ENCODE data around the gene FOXJ2.
A peak's percentile ranks its signal among the peaks of the same experiment; 100 is the strongest.
"Not testable (repeated sequence)": the region's sequence is repeated elsewhere in the genome, so short reads cannot be mapped to it uniquely, and the experiment has no call there.

Gene FOXJ2

GRCh38 chr12:8032242-8033152 is at the start of gene FOXJ2:
TSS of gene FOXJ2 (plus strand) at chr12:8032716. CDS start at chr12:8039833, 7,117 bp downstream.
- peak; percentile 44 to 64 (median 55) for DNase-seq (ENCODE audit: low read depth in 2 of 3, low spot score in 2 of 3)

- not testable (repeated sequence) for DNase-seq (ENCODE audit: low read depth in 2 of 3, low spot score in 2 of 3)
These were observed 49.5 kb upstream of the FOXJ2 start for GRCh38 chr12:7983019-7983418.

- DNase-seq (ENCODE audit: low read depth in 2 of 3, low spot score in 2 of 3), result not testable (repeated sequence)
These were observed 49.1 kb upstream of the FOXJ2 start for GRCh38 chr12:7983460-7983859.

DNA sequence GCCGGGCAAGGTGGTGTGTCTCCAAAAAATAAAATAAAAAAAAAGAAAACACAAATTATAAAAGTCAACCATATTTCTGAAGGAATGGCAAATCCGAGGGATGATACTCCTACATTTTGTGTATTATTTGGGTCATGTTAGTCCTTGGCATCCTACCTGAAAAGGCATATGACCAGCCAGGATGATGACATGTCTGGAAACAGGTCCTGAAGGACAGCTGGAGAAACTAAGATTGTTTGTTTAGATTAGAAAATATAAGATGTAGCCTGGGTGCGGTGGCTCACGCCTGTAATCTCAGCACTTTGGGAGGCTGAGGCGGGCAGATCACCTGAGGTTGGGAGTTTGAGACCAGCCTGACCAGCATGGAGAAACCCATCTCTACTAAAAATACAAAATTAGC is 47.6 kb upstream of the FOXJ2 start:
- no peak for DNase-seq (ENCODE audit: low read depth in 2 of 3, low spot score in 2 of 3)

DNA sequence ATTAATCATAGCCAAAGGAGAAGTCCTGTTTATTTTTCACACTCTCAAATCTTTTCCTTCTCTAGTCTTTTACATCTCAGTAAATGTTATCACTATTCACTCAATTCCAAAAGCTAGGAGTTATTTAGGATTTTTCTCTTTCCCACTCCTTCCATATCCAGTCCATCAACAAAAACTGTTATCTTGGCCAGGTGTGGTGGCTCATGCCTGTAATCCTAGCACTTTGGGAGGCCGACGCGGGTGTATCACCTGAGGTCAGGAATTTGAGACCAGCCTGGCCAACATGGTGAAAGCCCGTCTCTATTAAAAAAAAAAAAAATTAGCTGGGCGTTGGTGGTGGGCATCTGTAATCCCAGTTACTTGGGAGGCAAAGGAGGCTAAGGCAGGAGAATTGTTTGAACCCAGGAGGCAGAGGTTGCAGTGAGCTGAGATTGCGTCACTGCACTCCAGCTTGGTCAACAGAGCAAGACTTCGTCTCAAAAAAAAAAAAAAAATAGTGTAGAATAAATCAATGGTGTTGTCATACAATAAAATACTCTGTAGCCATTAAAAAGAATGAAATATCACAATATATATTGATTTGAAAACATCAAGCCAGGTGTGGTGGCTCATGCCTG is 46.6 kb upstream of the FOXJ2 start:
- DNase-seq (ENCODE audit: low read depth in 2 of 3, low spot score in 2 of 3), result no peak

DNA sequence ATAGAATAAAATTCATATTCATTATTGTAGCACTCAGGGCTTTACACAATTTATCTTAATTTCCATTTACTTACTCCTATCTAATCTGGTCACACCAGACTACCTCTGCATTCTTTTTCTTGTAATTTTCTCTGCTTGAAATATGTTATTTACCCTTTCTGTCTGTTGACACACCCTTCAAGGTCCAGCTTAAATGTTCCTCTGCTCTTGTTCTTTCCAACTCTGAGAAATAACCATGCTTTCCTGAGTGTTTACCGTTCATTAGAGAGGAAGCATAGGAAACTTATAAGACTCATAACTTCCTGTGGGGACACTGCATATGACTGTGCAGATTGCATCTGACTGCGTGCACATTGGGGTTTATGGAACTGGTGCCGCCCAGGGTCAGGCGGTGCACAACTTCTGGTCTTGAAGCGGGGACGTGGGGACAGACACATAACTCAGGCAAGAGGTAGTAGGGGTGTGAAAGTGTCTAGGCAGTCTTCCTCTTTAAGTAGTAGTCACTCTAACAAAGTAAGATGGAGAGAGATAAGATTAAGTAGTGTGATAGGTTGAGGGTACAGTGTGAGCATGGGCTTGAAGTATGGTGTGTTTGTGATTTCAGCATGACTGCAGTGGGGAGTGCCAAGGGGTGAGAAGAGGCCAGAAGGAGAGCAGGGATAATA is 42.6 kb upstream of the FOXJ2 start:
- DNase-seq (ENCODE audit: low read depth in 2 of 3, low spot score in 2 of 3), result peak; percentile 32 to 61 (median 54)

DNA sequence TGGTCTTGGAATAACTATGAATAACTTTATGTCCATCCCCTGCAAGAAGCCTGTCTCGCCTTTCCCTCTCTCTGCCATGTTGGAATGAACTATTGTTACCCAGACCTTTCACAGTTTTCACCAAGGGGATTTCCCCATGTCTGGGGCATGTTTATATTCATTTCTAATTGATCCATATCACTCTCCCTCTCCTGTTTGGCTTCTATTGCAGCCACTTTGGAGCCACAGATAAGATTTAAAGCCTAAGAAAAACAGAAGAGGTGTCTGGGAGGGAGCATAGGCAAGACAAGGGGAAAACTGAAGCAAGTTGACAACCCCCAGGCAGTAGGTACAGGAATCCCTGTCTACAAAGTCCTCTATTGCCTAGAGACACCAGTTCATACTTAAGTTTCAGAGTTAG is 41.0 kb upstream of the FOXJ2 start:
- no peak for DNase-seq (ENCODE audit: low read depth in 2 of 3, low spot score in 2 of 3)

GRCh38 chr12:7994731-7995205 is 37.7 kb upstream of the FOXJ2 start:
- DNase-seq (ENCODE audit: low read depth in 2 of 3, low spot score in 2 of 3), result no peak

- DNase-seq (ENCODE audit: low read depth in 2 of 3, low spot score in 2 of 3), result peak; percentile 26 to 59 (median 47)
These were observed 37.1 kb upstream of the FOXJ2 start for GRCh38 chr12:7995266-7995963.

DNA sequence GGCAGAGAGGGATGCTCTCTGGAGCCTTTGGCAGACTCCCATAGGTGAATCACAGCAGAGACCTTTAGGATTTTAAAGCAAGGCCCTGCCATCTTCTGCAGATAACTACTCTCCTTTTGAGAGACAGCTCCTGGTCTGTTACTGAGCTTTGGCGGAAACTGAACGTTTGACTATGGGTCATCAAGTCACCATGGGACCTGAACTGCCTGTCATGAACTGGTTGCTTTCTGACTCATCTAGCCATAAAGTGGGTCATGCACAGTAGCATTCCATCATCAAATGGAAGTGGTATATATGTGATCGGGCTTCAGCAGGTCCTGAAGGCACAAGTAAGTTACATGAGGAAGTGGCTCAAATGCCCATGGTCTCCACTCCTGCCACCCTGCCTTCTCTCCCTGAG is 31.7 kb upstream of the FOXJ2 start:
- DNase-seq (ENCODE audit: low read depth in 2 of 3, low spot score in 2 of 3), result not testable (repeated sequence)

DNA sequence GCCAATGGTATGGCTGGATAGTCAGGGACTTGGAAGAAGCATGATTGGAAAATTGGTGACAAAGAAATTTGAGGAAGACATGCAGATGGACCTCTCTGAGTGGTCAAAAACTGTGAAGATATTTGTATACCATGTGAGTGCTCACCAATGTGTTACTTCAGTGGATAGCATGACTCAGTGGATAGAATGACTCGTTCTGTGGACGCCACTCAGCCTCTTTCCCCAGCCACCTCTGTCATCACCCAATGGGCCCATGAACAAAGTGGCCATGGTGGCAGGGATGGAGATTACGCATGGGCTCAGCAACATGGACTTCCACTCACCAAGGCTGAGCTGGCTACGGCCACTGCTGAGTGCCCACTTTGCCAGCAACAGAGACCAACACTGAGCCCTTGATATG is 31.0 kb upstream of the FOXJ2 start:
- DNase-seq (ENCODE audit: low read depth in 2 of 3, low spot score in 2 of 3), result not testable (repeated sequence)

DNA sequence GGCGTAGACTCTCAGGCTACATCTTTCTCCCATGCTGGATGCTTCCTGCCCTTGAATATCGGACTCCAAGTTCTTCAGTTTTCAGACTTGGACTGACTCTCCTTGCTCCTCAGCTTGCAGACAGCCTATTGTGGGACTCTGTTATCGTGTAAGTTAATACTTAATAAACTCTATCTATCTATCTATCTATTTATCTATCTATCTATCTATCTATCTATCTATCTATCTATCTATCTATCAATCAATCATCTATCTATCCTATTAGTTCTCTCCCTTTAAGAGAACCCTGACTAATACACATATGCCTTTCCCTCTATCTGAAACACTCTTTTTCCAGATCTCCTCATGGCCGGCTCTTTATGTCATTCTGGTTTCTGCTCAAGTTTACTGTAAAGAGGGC is 27.6 kb upstream of the FOXJ2 start:
- DNase-seq (ENCODE audit: low read depth in 2 of 3, low spot score in 2 of 3), result not testable (repeated sequence)

DNA sequence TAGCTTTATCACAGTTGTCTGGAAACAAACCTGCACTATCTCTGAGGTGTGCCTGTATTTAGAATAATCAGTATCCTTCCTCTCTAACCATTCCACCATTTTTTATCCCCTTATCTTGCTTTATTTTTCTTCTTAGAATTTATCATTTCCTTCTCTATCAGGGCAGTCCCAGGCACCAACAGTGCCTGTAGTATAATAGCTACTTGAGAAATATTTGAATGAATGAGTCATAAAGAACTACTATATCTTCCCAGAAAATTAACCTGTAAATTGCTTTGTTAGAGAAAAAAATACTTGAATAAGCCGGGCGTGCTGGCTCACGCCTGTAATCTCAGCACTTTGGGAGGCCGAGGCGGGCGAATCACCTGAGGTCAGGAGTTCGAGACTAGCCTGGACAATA is 21.2 kb upstream of the FOXJ2 start:
- DNase-seq (ENCODE audit: low read depth in 2 of 3, low spot score in 2 of 3), result no peak

GRCh38 chr12:8012651-8013309 is 19.7 kb upstream of the FOXJ2 start:
- DNase-seq (ENCODE audit: low read depth in 2 of 3, low spot score in 2 of 3), result no peak

GRCh38 chr12:8014836-8015235 is 17.7 kb upstream of the FOXJ2 start:
- no peak for DNase-seq (ENCODE audit: low read depth in 2 of 3, low spot score in 2 of 3)

- not testable (repeated sequence) for DNase-seq (ENCODE audit: low read depth in 2 of 3, low spot score in 2 of 3)
These were observed 14.3 kb upstream of the FOXJ2 start for GRCh38 chr12:8018213-8018612.

GRCh38 chr12:8018666-8019581 is 13.6 kb upstream of the FOXJ2 start:
- DNase-seq (ENCODE audit: low read depth in 2 of 3, low spot score in 2 of 3), result no peak

DNA sequence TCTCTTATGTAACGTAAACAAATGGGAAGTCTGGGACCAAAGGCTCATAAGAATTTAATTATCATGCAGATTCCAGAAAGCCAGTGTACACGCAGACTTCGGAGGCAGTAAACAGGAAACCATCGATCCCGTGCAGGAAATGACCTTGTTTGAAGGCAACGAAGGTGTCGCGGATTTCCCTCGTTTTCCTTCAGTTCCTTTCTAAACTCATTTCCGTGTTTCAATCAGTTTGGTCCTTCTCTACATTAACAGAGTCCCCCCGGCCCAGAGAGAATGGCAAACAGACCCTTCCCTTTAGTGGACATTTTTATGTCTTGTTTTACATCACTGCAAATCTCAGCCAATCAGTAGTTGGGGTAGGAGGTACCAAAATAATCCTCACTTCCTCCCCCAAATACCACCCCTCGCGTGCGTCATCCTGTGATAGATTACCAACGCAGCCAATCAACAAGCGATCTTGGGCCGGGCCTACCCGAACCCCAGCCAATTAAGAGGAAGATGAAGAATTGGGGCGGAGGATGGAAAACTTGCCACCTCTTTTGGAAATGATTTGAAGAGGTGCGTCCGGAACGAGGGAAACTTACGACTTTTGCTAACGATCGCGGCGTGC is 6.1 kb upstream of the FOXJ2 start:
- peak; percentile 70 to 85 (median 81) for DNase-seq (ENCODE audit: low read depth in 2 of 3, low spot score in 2 of 3)

DNA sequence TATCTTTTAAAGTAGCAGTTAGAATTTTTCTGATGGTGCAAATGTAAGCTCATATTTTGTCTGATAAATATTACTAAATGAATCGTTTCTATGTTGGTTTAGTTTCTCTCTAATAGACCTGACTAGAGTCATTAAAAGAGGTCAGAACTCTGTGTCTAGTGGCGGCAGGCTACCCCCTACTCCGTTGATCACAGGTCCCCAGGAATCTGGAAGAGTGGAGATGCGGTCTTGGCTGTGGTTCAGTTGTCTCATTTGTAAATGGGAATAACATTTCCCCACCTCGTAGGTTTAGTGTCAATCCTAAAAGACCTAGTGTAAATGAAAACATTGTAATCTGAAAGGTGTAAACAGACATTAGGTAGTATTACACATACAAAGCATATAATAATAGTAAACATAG is 4.7 kb upstream of the FOXJ2 start:
- DNase-seq (ENCODE audit: low read depth in 2 of 3, low spot score in 2 of 3), result no peak
